ENCODE data around the gene DNAJC19.

DNAJC19 gene

DNA sequence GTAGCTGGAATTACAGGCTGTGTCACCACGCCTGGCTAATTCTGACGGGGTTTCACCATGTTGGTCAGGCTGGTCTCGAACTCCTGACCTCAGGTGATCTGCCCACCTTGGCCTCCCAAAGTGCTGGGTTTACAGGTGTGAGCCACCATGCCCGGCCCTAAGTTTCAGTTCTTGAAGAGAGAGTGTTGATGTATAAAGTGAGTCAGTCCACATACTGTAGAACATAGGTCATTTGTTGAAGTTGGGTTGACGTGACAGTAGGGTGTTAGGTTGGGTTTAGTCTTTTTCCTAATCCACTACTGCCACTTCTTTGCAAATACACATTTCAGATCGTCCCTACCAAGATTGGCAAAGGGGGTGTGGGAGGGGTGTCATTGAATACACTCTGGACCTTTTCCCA is 15.2 kb downstream of the DNAJC19 start:
- H3K9me3 ChIP-seq (ENCODE audit: insufficient read depth, low read length, severe bottlenecking): no peaks in the 10 kb centered on the region
- DNase-seq (no peak), ATAC-seq (ENCODE audit: insufficient read depth, low read depth) (no peak)
- H3K27ac ChIP-seq (ENCODE audit: low read length): no peak overlapping the region
- H3K4me1 ChIP-seq (ENCODE audit: insufficient read depth, low read length): no peaks in the 10 kb centered on the region
- no peak overlapping the region for H3K9ac ChIP-seq (ENCODE audit: low read depth, low read length)
- H2AFZ ChIP-seq (ENCODE audit: low read depth, low read length): no peak overlapping the region
- 0 out of 2 replicates have a peak, but pooled peaks cover 2% of the 10 kb centered on the region for H4K20me1 ChIP-seq (ENCODE audit: insufficient read depth, low read length)
- peaks cover 88% of the 10 kb centered on the region for H3K36me3 ChIP-seq (ENCODE audit: insufficient read depth, low read length)
- H3K27me3 ChIP-seq (ENCODE audit: insufficient read depth, low read length, poor library complexity): no peaks in the 10 kb centered on the region
- no peak overlapping the region for H3K4me2 ChIP-seq (ENCODE audit: insufficient read depth, low read length)
- no peaks in the 10 kb centered on the region for H3K79me2 ChIP-seq (ENCODE audit: insufficient read depth, low read length)
- TF ChIP-seq CTCF (IDR thresholded peaks at IDR 0.05; ENCODE audit: borderline replicate concordance, extremely low read depth, low read length, poor library complexity, severe bottlenecking) (no peak), EZH2 (IDR thresholded peaks at IDR 0.05; ENCODE audit: borderline replicate concordance, low read depth, low read length, severe bottlenecking) (no peak)
- no peak overlapping the region for H3K4me3 ChIP-seq (ENCODE audit: low read depth in 1 of 2, low read length in 2 of 2)

GRCh38 chr3:180973543-180973942 is 16.0 kb downstream of the DNAJC19 start:
- Histone ChIP-seq H3K4me3 (ENCODE audit: low read depth in 1 of 2, low read length in 2 of 2) (no peak overlapping the region), H3K79me2 (ENCODE audit: insufficient read depth, low read length) (no peaks in the 10 kb centered on the region), H3K36me3 (ENCODE audit: insufficient read depth, low read length) (peaks cover 88% of the 10 kb centered on the region), H3K9ac (ENCODE audit: low read depth, low read length) (no peak overlapping the region), H3K27ac (ENCODE audit: low read length) (no peak overlapping the region), H3K4me2 (ENCODE audit: insufficient read depth, low read length) (no peak overlapping the region), H4K20me1 (ENCODE audit: insufficient read depth, low read length) (0 out of 2 replicates have a peak, but pooled peaks cover 2% of the 10 kb centered on the region), H3K27me3 (ENCODE audit: insufficient read depth, low read length, poor library complexity) (no peaks in the 10 kb centered on the region), H2AFZ (ENCODE audit: low read depth, low read length) (no peak overlapping the region), H3K4me1 (ENCODE audit: insufficient read depth, low read length) (no peaks in the 10 kb centered on the region), H3K9me3 (ENCODE audit: insufficient read depth, low read length, severe bottlenecking) (no peaks in the 10 kb centered on the region)
- no peak for ATAC-seq (ENCODE audit: insufficient read depth, low read depth)
- no peak for TF ChIP-seq EZH2 (IDR thresholded peaks at IDR 0.05; ENCODE audit: borderline replicate concordance, low read depth, low read length, severe bottlenecking)
- no peak for TF ChIP-seq CTCF (IDR thresholded peaks at IDR 0.05; ENCODE audit: borderline replicate concordance, extremely low read depth, low read length, poor library complexity, severe bottlenecking)
- DNase-seq: no peak

DNA sequence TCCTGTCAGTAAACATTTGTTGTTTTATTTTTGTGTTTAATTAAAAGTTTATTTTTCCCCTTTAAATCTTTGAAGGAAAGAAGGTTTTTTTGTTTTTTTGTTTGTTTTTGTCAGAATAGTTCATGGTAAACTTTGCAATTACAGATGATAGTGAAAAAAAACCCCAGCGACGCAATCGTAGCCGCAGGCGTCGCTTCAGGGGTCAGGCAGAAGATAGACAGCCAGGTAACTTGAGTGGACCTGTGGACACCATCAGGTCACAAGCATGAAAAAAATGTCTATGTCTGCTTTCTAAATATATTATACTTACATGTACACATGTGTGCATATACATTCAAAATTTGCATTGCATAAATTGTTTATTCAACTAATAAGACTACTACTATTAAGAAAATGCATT is 18.6 kb downstream of the DNAJC19 start:
- no peak overlapping the region for H3K4me3 ChIP-seq (ENCODE audit: low read depth in 1 of 2, low read length in 2 of 2)
- ATAC-seq (ENCODE audit: insufficient read depth, low read depth) (no peak), DNase-seq (no peak)
- no peak overlapping the region for H3K27ac ChIP-seq (ENCODE audit: low read length)
- no peak for TF ChIP-seq CTCF (IDR thresholded peaks at IDR 0.05; ENCODE audit: borderline replicate concordance, extremely low read depth, low read length, poor library complexity, severe bottlenecking)
- TF ChIP-seq EZH2 (IDR thresholded peaks at IDR 0.05; ENCODE audit: borderline replicate concordance, low read depth, low read length, severe bottlenecking): no peak
- H3K9me3 ChIP-seq (ENCODE audit: insufficient read depth, low read length, severe bottlenecking): no peaks in the 10 kb centered on the region
- no peaks in the 10 kb centered on the region for H3K4me1 ChIP-seq (ENCODE audit: insufficient read depth, low read length)
- no peaks in the 10 kb centered on the region for H3K79me2 ChIP-seq (ENCODE audit: insufficient read depth, low read length)
- H2AFZ ChIP-seq (ENCODE audit: low read depth, low read length): no peak overlapping the region
- no peaks in the 10 kb centered on the region for H3K27me3 ChIP-seq (ENCODE audit: insufficient read depth, low read length, poor library complexity)
- 0 out of 2 replicates have a peak, but pooled peaks cover 2% of the 10 kb centered on the region for H4K20me1 ChIP-seq (ENCODE audit: insufficient read depth, low read length)
- no peak overlapping the region for H3K4me2 ChIP-seq (ENCODE audit: insufficient read depth, low read length)
- no peak overlapping the region for H3K9ac ChIP-seq (ENCODE audit: low read depth, low read length)
- H3K36me3 ChIP-seq (ENCODE audit: insufficient read depth, low read length): peaks cover 91% of the 10 kb centered on the region

DNA sequence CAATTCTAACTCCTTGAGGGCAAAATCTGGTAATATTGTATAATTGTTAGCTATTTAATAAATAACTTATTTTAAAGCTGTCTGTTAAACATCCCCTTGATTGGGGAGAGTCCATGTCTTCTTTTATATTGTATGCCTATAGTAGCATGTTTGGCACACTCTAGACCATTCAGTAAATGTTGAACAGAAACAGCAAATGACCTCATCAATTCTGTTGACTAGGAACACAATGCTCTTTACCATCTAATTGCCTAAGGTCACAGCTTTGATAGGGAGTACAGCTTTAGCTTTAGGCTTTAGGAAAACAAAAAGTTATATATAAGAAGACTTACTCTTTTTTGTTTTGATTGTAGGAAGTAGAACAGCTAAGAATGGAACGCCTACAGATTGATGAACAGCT is 27.0 kb downstream of the DNAJC19 start:
- Histone ChIP-seq H3K9me3 (ENCODE audit: insufficient read depth, low read length, severe bottlenecking) (no peaks in the 10 kb centered on the region), H3K9ac (ENCODE audit: low read depth, low read length) (no peak overlapping the region), H3K36me3 (ENCODE audit: insufficient read depth, low read length) (peaks cover 97% of the 10 kb centered on the region), H3K27me3 (ENCODE audit: insufficient read depth, low read length, poor library complexity) (no peaks in the 10 kb centered on the region), H2AFZ (ENCODE audit: low read depth, low read length) (no peak overlapping the region), H3K4me1 (ENCODE audit: insufficient read depth, low read length) (no peaks in the 10 kb centered on the region), H3K79me2 (ENCODE audit: insufficient read depth, low read length) (peaks cover 12% of the 10 kb centered on the region; the same call in 1 of the 2 replicates), H3K27ac (ENCODE audit: low read length) (no peak overlapping the region), H3K4me3 (ENCODE audit: low read depth in 1 of 2, low read length in 2 of 2) (no peak overlapping the region), H4K20me1 (ENCODE audit: insufficient read depth, low read length) (peaks cover 4% of the 10 kb centered on the region; the same call in 1 of the 2 replicates), H3K4me2 (ENCODE audit: insufficient read depth, low read length) (no peak overlapping the region)
- ATAC-seq (ENCODE audit: insufficient read depth, low read depth): no peak
- no peak for DNase-seq
- TF ChIP-seq CTCF (IDR thresholded peaks at IDR 0.05; ENCODE audit: borderline replicate concordance, extremely low read depth, low read length, poor library complexity, severe bottlenecking) (no peak), EZH2 (IDR thresholded peaks at IDR 0.05; ENCODE audit: borderline replicate concordance, low read depth, low read length, severe bottlenecking) (no peak)

Measured in DND-41 (cell line).